ENCODE data around the gene TLR9.
"Not testable (repeated sequence)": the region's sequence is repeated elsewhere in the genome, so short reads cannot be mapped to it uniquely, and the experiment has no call there.

TLR9 gene, protein sequence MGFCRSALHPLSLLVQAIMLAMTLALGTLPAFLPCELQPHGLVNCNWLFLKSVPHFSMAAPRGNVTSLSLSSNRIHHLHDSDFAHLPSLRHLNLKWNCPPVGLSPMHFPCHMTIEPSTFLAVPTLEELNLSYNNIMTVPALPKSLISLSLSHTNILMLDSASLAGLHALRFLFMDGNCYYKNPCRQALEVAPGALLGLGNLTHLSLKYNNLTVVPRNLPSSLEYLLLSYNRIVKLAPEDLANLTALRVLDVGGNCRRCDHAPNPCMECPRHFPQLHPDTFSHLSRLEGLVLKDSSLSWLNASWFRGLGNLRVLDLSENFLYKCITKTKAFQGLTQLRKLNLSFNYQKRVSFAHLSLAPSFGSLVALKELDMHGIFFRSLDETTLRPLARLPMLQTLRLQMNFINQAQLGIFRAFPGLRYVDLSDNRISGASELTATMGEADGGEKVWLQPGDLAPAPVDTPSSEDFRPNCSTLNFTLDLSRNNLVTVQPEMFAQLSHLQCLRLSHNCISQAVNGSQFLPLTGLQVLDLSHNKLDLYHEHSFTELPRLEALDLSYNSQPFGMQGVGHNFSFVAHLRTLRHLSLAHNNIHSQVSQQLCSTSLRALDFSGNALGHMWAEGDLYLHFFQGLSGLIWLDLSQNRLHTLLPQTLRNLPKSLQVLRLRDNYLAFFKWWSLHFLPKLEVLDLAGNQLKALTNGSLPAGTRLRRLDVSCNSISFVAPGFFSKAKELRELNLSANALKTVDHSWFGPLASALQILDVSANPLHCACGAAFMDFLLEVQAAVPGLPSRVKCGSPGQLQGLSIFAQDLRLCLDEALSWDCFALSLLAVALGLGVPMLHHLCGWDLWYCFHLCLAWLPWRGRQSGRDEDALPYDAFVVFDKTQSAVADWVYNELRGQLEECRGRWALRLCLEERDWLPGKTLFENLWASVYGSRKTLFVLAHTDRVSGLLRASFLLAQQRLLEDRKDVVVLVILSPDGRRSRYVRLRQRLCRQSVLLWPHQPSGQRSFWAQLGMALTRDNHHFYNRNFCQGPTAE

GRCh38 chr3:52225452-52226228, at the start of gene TLR9:
Gene TLR9, minus strand, starts transcription at chr3:52225645. Its CDS starts 116 bp downstream, at chr3:52225529.
- DNase-seq = peak in 1 of 3 experiments; percentile 1

DNA sequence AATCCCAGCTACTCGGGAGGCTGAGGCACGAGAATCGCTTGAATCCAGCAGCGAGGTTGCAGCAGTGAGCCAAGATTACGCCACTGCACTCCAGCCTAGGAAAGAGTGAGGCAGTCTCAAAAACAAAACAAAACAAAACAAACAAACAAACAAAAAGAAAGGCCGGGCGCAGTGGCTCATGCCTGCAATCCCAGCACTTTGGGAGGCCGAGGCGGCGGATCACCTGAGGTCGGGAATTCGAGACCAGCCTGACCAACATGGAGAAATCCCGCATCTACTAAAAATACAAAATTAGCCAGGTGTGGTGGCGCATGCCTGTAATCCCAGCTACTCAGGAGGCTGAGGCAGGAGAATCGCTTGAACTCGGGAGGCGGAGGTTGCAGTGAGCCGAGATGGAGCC, 49.3 kb upstream of the TLR9 start:
- not testable (repeated sequence) for DNase-seq

DNA sequence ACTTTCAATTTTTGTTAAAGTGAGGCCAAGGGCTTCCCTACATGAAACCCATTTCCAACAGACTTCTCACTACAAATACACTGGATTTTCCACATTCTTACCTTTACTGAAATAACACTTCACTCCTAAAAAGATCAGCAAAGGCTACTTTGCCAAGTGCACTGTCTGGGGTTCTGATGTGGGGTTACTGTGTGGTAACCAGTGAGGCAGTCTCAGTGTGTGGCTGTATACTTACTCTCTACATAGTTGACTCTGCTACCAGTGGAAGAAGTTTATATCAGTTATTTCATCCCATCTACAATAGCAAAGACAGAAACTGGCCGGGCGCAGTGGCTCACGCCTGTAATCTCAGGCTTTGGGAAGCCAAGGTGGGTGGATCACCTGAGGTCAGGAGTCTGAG, 47.4 kb upstream of the TLR9 start:
- DNase-seq = no peak

- not testable (repeated sequence) for DNase-seq
These were observed 46.7 kb upstream of the TLR9 start for GRCh38 chr3:52272172-52272571.

GRCh38 chr3:52270252-52270754, 44.9 kb upstream of the TLR9 start:
- no peak for DNase-seq

DNA sequence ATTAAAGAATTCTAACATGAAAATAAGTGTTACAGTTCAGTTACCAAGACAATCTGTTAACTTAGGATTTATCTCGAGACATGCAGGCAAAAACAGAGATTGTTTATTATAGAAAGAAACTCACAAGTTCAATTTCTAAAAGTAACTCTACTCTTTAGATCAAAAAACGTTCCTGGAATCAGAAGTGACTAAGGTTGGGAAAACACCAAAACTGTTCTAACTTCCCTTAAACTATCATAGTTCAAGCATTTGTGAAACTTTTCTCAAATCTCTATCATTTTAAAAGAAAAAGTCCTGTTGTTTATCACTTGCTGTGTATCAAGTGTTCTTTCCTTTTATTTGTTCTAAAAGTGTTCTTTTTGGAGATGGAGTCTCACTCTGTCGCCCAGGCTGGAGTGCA, 44.3 kb upstream of the TLR9 start:
- no peak for DNase-seq

DNA sequence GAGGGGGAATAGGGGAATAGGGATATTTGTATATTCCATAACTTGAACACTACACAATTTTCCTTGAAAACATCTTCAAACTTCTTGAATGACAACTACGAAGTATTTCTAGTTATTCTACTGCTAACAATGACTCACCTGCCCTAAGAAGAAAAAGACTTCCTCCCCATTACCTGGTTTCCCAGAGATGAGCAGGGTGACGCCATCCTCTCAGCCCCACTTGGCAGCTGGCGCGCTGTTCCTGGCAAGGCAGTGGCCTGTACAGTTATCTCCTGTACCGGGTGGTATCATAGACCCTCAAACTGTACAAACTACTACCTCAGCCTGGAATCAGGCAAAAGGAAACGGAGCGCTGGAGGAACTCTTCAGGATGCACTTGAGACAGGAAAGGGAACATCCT, 42.6 kb upstream of the TLR9 start:
- no peak for DNase-seq

DNA sequence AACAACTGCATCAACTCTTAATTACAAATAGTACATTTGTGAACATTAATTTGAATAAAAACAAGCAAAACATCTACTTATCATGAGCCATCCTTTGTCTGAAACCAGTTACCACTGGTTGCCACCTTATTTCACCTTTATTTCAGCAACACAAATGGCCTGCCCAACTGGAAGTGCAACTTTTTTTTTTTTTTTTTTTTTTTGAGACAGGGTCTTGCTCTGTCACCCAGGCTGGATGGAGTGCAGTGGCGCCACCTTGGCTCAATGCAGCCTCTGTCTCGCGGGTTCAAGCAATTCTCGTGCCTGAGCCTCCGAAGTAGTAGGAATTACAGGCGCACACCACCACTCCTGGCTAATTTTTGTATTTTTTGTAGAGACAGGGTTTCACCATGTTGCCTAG, 39.9 kb upstream of the TLR9 start:
- DNase-seq = no peak

- DNase-seq = no peak
These were observed 37.0 kb upstream of the TLR9 start for GRCh38 chr3:52262447-52262846.

DNA sequence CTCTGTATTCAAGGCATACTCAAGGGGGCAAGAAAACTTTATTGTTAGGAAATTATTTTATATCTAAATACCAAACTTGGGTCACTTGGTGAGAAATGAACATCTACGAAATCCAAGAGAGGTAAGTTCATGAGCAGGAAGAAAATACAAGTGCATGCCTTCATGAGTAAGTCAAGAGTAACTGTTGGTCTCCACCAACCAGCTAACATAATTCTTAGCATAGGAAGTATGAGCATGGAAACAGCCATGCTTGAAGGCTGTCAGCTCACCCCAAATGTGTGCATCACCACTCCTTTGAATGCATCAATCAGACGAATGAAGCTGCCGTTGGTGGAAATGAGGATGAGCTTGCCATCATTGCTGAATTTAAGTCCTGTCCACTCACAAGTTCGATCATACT, 34.0 kb upstream of the TLR9 start:
- DNase-seq = no peak

DNA sequence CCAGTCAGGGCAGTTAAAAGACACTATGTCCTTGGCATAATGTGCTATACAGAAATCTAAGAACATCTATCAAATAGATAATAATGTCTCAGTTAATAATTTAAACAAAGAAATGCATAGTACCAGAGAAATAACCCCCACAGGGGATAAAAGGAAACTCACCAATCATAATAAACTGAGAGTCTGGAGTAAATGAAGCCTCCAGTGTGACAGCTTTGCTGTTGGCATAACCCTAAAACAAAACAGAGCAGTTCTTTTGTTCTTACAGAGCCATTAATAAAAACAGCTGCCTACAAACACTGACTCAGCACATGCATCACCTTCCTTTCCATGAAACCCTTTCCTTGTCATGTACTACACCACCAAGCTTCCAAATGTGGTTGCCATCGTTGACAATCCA, 33.6 kb upstream of the TLR9 start:
- DNase-seq = no peak

DNA sequence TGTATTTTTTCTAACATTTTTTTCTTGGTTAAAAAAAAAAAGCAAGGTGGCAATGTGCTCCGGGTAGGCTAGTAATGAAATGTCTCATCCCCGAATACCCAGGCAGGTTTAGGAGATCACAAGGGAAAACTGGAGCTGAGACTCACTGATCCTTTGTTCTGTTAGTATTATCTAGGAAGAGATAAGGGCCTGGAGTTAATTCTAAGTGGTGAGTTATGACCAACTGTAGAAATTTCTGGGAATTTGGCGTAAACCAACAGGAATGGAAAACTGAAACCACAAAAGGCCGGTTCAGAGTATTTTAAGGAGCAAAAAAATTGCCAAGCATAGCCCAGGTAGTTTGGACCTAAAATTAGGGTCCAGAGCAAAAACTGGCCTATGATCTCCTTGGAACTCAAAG, 32.5 kb upstream of the TLR9 start:
- no peak for DNase-seq

GRCh38 chr3:52256622-52257021, 31.2 kb upstream of the TLR9 start:
- DNase-seq = no peak

DNA sequence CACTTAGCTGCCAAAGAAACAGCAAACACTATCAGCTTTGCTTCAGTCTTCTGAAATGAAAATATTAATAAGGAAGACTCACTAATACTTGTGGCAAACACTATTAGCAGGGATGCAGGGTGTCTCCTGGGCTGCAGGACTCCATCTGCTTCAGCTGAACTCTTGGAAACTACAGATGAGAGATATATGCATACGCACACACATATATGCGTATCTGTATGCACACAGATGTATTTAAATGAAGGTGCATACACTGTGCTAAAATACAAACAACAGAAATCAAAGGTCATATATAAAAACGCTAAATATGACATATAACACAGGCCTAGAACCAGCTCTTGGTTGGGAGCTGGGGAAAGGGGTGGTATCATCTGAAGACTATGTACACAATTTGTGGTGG, 30.7 kb upstream of the TLR9 start:
- DNase-seq = no peak

DNA sequence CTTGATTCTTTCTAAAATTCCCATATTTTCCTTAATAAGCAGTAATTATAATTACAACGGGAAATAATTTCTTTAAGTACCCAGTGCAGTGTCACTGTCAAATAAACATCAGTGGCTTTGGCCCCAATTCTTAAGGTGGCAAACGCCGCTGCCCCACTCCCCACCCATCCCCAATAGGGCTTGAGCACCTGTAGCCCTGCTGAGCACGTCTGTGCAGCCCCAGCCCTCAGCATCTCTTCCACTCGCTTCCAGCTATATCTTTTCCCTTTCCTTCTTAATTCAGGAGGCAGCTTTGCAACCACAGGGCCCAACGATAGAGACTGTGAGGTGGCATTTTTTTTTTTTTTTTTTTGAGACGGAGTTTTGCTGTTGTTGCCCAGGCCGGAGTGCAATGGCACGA, 29.2 kb upstream of the TLR9 start:
- no peak for DNase-seq

GRCh38 chr3:52253314-52254304, 28.2 kb upstream of the TLR9 start:
- no peak for DNase-seq

DNA sequence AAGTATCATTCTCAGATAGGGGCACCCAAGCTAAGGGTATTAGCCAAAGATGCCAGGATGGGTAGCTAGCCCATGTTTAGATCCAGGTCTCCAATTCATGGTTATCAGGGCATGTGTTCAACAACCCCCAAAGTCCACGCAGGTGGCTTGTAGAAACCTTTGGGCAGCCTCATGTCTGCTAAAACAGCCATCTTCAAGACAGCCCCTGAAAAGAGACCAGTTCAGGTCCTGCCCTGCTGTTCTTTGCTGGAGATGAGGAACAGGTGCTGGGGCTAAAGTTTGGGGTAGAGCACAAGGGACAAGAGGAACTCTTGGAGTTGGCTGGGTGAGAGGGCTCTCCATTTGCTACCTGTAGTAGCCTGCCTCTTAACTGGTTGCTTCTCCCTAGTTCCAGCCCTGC, 24.7 kb upstream of the TLR9 start:
- DNase-seq = no peak

GRCh38 chr3:52249683-52250082, 24.2 kb upstream of the TLR9 start:
- no peak for DNase-seq

DNA sequence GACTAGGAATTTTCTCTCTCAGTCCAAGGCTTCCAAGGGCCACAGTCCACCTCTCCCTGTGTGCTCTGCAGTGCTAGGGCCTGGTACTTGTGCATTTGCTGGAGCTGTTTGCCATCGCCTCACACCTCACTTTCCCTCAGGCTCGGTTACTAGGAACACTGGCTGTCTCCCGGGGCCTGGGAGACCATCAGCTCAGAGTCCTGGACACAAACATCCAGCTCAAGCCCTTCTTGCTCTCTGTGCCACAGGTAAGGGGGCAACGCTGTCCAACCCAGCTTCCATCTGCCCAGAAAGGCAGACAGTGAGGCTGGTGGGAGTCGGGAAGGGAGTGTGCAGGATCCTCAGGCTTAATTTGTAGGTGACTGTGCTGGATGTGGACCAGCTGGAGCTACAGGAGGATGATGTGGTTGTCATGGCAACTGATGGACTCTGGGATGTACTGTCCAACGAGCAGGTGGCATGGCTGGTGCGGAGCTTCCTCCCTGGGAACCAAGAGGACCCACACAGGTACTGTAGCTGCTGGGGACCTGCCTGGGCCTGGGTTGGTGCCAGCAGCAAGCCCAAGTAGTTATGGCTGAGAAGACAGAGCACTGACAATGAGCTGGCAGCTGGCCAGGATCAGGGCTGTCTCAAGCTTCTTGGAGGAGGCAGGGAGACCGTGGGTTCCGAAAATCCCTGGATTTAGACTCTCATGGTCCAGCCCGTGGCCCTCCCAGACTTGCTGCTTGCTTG, 23.5 kb upstream of the TLR9 start:
- DNase-seq = peak in 2 of 3 experiments; percentile 7 to 29

- no peak for DNase-seq
These were observed 22.7 kb upstream of the TLR9 start for GRCh38 chr3:52248165-52248541.
